Stimulated activated CD8-positive, alpha-beta memory T cell treated with anti-CD3 and anti-CD28 coated beads, Interleukin-2, amount 100 ng/mL, for 48 hours (primary cell): ENCODE results near the gene TEX30.
"Not testable (repeated sequence)": the region's sequence is repeated elsewhere in the genome, so short reads cannot be mapped to it uniquely, and the experiment has no call there.

ENCODE experiments used
- DNase-seq, 2 donors: peaks; one replicate each; pipeline ENCODE4 v3.0.0-alpha.2; 2020; ENCODE audit warnings: low read depth in 2 of 2

The TEX30 gene

DNA sequence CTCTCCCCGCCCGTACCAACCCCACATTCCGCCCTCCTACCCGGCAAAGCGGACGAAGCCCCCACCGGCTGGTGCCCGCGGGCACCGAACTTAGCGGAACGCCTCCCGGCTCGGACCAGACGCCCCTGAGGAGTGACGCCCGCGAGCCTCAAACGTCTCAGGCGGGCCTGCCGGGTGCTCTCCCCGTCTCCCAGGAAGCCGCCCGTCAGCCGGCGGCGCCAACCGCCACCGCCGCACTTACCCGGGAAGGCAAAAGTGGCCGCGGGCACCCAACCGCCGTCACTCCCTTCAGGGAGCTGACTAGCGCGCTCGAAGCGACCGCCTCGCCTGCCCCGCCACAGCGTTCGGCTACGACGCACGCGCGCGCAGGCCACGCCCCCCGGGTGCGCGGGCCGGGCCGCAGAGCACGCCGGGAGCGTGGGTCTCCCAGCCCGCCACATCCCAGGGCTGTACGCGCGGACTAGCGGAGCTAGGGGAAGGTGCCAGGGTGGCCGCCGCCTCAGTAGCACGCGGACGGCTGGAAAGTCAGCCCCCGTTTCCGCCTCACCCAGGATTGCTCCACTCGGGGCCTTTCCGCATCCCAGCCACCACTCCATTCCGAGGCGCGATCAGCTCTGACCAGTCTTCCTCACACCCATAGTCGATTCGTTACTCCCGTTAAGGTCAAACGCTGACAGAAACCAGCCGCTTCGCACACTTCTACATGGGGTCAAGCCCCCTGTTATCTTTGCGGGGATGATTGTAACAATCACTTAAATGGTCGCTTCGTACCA lies at the start of gene TEX30:
TEX30 (minus strand) TSS at position 346 of the 773 bp plus-strand sequence. CDS start 3,760 bp downstream, outside the sequence.
- peak; percentile 79 to 88 for DNase-seq

DNA sequence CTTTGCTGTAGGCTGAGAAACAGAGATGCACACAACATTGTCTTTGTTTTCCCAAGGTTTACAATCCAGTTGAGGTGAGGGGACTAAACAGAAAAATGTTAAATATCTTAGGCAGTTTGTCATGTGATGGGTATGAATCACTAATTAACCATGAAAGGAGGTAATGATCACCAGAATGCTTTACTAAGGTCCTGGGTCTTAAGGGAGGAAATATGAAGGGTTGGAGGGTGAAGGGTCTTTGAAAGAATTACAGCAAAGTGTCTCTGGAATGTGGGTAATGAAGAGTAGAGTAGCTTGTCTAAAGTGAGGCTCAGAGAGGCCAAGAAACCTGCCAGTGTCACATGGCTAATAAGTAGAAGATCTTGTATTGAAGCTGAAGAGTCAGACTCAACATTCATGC lies 44.3 kb upstream of the TEX30 start:
- no peak for DNase-seq

DNA sequence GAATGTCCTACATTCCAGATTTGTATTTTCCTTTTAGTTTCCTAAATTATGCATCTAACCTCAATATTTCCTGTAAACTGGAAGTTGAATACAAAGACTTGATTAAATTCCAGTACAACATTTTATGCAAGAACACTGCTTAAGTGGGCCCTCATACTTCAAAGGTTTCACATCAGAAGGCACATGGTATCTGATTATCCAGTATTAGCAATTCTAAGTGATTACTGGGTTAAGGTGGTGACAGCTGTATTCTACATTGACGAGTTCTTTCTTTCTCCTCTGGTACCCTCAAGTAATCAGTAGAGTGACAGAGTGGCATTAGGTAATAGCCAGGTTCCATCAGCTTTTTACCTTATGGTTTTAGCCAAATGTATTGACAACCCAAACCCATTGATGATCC lies 43.7 kb upstream of the TEX30 start:
- no peak for DNase-seq

- no peak for DNase-seq
Observed at GRCh38 chr13:102816708-102817107, 43.1 kb upstream of the TEX30 start.

DNA sequence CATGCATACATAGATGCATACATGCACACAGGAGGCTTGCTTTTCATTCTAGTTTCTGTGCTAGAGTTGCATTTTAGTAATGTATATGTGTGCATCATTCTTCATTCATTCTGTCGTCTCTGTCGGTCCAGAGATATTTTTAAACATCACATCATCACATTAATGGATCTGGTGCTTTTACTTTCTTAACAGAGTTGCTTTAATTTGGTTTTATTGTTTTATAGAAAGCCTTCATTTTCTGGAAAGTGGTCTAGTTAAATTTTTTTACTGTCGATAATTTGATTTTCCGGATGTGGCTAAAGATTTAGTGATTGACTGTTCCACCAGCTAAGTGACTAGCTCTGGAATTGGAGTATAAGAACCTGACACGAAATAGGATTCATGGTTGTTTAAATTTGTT lies 42.2 kb upstream of the TEX30 start:
- no peak for DNase-seq

DNA sequence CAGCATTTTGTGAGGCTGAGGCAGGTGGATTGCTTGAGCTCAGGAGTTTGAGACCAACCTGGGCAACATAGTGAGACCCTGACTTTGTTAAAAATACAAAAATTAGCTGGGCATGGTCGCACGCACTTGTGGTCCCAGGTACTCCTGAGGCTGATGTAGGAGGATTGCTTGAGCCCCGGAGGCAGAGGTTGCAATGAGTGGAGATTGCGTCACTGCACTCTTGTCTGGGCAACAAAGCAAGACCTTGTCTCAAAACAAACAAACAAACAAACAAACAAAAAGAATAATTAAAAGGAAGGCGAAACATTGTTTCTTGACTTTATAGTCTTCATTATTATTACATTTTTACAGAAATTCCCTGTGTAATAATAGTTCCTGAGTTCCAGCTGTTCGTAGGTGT lies 41.2 kb upstream of the TEX30 start:
- DNase-seq = no peak

DNA sequence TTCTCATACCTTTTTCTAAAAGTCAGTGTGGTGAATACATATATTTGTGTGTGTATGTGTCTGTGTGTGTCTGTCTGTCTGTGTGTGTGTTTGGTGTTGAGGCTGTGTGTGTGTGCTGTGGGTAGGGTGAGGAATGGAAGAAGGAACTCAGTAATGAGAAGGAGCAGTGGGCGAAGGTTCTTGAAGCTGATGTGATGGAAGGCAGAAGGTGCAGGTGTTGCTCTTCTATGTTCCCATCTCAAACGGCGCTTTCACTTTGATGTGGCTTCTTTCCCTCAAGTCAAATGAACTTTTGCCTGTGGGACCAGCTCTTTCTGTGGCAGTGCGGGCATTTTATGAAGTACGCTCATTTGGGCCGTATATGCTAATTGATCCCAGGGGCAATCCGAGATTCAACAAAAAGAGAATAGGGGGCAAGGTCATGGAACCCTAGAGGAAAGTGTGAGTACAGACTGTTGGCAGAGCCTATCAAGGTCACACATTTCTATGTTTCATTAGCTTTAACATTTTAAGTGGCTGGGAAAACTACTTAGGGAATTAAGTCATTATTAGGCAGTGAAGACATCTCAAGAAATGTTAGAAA lies 40.5 kb upstream of the TEX30 start:
- DNase-seq = no peak

- no peak for DNase-seq
Observed at GRCh38 chr13:102812611-102813287, 39.2 kb upstream of the TEX30 start.

DNA sequence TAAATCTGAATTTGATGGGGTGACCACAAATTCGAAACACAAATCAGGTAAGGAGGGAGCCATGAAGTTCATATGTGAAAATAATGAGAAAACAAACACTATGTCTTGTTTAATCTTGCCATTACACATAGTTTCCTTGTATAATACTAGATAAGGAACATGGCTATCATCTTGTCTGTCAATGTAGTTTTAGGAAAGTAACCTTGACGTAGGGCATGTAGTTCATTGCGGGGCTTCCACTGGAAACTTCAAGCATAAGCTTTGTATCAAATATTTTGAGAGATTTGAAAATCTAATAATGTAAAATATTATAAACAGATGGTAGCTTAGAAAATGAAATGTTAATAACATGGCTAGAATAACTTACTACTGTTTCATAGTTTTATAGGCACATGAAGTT lies 34.1 kb upstream of the TEX30 start:
- no peak for DNase-seq

GRCh38 chr13:102805680-102806079 lies 32.1 kb upstream of the TEX30 start:
- no peak for DNase-seq

DNA sequence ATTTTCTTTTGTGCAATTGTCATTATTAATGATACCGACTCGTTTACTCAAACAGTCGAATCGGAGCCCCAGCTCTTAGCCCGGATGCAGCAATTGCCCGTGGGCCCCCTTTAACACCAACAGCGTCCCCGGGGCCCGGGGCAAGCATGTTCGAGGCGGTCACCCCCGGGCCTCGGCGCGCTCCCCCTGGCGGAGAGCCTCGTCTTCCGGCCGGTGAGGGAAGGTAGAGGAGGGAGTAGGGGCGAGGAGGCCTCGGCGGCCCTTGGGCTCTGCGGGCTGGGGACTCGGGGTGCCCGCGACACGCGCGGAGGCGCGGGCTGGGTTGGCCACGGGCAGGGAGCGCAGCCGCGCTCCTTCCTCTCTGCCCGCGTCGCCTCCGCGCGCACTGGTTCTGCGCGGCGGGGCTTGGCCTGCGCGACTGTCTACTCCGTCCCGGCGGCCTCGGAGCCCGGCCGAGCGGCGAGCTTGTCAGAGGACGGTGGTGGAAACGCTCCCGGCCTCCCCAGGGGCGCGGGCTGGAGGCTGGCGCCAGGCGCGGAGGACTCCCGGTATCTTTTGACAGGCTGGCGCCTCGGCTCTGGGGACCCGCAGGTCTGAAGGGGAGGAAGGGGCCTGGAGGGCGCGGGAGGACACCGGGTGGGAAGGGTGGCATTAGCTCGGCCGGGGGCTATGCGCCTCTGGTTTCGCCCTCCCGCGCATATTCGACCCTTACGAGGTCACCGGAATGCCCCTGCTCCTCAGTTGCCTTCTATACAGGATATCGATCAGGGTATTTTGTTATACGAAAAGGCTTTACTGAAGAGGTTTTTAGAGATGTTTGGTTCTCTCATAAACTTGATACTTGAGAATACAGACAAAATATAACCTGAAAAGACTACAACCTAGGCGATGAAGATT lies 26.8 kb upstream of the TEX30 start:
- DNase-seq = peak; percentile 77 to 81

- peak in 1 of 2 donors; percentile 8 for DNase-seq
Observed at GRCh38 chr13:102799426-102800144, 26.0 kb upstream of the TEX30 start.

- DNase-seq = peak; percentile 73 to 82
Observed at GRCh38 chr13:102798581-102799425, 25.2 kb upstream of the TEX30 start, which contains the start of the genes BIVM and POGLUT2. Gene BIVM, plus strand, starts transcription at chr13:102799119. Its CDS starts 8,149 bp downstream, at chr13:102807268. Gene POGLUT2, minus strand, starts transcription at chr13:102798976. Its CDS starts 306 bp downstream, at chr13:102798670.

DNA sequence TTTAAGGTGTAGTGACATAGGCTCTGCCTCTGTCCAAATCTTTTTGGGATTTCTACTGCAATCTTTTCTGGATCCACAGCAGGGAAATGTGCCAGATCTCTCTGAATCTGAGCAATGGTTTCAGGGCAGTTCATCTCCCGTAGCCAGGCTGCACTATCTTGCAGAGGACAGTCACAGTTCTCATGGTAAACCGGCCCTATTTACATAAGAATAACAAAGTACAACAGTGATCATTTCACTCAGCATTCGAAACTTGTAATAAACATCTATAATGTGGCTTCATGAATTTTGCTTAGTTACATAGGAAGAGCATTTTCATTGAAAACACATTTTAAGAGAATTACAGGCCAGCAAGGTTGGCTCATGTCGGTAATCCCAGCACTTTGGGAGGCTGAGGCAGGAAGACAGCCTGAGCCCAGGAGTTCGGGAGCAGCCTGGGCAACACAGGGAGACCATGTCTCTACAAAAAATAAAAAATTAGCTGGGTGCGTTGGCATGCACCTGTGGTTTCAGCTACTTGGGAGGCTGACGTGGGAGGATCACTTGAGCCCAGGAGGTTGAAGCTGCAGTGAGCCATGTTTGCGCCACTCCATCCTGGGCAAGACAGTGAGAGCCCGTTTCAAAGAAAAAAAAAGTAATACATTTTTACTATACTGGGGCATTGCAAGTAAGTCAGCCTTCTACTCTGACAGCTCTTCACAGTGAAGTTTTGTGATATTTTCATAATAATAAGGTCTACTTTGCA lies 20.2 kb upstream of the TEX30 start:
- DNase-seq = no peak

GRCh38 chr13:102792396-102792795 lies 18.8 kb upstream of the TEX30 start:
- no peak for DNase-seq

GRCh38 chr13:102788683-102789082 lies 15.1 kb upstream of the TEX30 start:
- no peak for DNase-seq

GRCh38 chr13:102784483-102784882 lies 10.9 kb upstream of the TEX30 start:
- no peak for DNase-seq

GRCh38 chr13:102781591-102781990 lies 8.0 kb upstream of the TEX30 start:
- no peak for DNase-seq

DNA sequence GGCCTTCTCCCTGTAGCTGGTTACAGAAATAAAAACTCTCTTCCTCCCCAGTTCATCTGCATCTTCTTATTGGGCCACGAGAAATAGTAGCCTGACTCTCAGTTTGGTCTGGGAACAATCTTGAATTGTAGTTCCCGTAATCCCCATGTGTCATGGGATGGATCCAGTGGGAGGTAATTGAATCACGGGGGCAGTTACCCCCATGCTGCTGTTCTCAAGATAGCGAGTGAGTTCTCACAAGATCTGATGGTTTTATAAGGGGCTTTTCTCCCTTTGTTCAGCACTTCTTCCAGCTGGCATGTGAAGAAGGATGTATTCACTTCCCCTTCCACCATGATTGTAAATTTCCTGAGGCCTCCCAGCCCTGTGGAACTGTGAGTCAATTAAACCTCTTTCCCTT lies 7.1 kb upstream of the TEX30 start:
- DNase-seq = not testable (repeated sequence)
